ENCODE data around the gene TARS3. TPM values are rescaled to one million over a fixed set of nuclear protein-coding genes. Genes with fewer than 3 reads are reported as not detected.
A peak's percentile ranks its signal among the peaks of the same experiment; 100 is the strongest.

Gene TARS3
- total RNA-seq, 1 experiment from 2014 or later = 12.4 TPM

DNA sequence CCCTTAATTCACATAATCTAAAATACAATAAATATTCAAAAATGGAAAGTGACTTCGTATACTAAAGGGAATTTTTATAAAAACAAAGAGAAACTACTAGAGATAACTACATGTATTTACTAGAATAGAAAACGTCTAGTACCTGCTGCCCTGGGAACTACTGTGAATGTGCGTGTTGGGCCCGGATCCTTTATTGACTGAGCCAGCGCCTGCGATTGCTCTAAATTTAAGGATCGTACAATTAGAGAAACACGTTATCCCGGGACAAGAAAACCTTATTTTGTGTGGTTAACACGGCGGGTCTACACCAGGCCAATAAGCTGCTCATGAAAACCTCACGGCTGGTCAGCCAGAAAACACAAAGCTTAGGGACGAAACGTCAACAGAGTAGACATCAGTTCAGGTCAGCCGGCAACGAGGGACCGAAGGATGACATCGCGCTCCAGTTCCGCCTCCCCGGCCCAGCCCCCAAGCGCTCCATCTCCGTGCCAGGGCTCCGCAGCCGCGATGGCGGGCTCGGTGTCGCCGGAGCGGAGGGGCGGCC lies 72.6 kb downstream of the TARS3 start:
- TF ChIP-seq, protein P1, sequence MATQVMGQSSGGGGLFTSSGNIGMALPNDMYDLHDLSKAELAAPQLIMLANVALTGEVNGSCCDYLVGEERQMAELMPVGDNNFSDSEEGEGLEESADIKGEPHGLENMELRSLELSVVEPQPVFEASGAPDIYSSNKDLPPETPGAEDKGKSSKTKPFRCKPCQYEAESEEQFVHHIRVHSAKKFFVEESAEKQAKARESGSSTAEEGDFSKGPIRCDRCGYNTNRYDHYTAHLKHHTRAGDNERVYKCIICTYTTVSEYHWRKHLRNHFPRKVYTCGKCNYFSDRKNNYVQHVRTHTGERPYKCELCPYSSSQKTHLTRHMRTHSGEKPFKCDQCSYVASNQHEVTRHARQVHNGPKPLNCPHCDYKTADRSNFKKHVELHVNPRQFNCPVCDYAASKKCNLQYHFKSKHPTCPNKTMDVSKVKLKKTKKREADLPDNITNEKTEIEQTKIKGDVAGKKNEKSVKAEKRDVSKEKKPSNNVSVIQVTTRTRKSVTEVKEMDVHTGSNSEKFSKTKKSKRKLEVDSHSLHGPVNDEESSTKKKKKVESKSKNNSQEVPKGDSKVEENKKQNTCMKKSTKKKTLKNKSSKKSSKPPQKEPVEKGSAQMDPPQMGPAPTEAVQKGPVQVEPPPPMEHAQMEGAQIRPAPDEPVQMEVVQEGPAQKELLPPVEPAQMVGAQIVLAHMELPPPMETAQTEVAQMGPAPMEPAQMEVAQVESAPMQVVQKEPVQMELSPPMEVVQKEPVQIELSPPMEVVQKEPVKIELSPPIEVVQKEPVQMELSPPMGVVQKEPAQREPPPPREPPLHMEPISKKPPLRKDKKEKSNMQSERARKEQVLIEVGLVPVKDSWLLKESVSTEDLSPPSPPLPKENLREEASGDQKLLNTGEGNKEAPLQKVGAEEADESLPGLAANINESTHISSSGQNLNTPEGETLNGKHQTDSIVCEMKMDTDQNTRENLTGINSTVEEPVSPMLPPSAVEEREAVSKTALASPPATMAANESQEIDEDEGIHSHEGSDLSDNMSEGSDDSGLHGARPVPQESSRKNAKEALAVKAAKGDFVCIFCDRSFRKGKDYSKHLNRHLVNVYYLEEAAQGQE (IDR thresholded peaks at IDR 0.05; ENCODE audit: insufficient read depth in 1 of 2, low read depth in 2 of 2, low read length in 1 of 2) = no peak
- TF ChIP-seq, protein P2, sequence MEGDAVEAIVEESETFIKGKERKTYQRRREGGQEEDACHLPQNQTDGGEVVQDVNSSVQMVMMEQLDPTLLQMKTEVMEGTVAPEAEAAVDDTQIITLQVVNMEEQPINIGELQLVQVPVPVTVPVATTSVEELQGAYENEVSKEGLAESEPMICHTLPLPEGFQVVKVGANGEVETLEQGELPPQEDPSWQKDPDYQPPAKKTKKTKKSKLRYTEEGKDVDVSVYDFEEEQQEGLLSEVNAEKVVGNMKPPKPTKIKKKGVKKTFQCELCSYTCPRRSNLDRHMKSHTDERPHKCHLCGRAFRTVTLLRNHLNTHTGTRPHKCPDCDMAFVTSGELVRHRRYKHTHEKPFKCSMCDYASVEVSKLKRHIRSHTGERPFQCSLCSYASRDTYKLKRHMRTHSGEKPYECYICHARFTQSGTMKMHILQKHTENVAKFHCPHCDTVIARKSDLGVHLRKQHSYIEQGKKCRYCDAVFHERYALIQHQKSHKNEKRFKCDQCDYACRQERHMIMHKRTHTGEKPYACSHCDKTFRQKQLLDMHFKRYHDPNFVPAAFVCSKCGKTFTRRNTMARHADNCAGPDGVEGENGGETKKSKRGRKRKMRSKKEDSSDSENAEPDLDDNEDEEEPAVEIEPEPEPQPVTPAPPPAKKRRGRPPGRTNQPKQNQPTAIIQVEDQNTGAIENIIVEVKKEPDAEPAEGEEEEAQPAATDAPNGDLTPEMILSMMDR (IDR thresholded peaks at IDR 0.05) = no peak
- no peak; the same call in 1 of the 2 replicates for TF ChIP-seq SIN3A (IDR thresholded peaks at IDR 0.05; ENCODE audit: borderline replicate concordance, insufficient read depth, low read depth, low read length)
- no peak for TF ChIP-seq POLR2AphosphoS5 (IDR thresholded peaks at IDR 0.05; ENCODE audit: low read depth, low read length)
- no peak for TF ChIP-seq TCF7L2 (IDR thresholded peaks at IDR 0.05; ENCODE audit: low read depth, low read length)
- ChIA-PET CTCF (no interaction called here), POLR2A (no interaction called here)
- Histone ChIP-seq H3K27me3 (ENCODE audit: control insufficient read depth, insufficient read depth, low read length) (no peaks in the 10 kb centered on the region), H3K9me3 (ENCODE audit: control insufficient read depth, insufficient read depth, low read depth, low read length) (no peaks in the 10 kb centered on the region), H3K36me3 (ENCODE audit: control insufficient read depth, insufficient read depth, low read length) (peaks cover 20% of the 10 kb centered on the region), H3K4me1 (ENCODE audit: control insufficient read depth, insufficient read depth, low read length) (peaks cover 20% of the 10 kb centered on the region), H3K4me3 (ENCODE audit: low read depth in 2 of 2, low read length in 2 of 2) (peak overlapping the region; percentile 70 to 84), H3K27ac (ENCODE audit: low read length) (peak overlapping the region; percentile 89)
- no peak for DNase-seq (ENCODE audit: low read depth, low spot score)
- no TSS peak for BruUV-seq (replicated peaks)
- peak; percentile 77 for ATAC-seq
- in situ Hi-C loops (cut with HindIII; ENCODE audit: low pct_unique_long_range_greater_than_20kb, low sequenced_read_pairs) (no loop called here), intact Hi-C loops (cut with micrococcal nuclease; ENCODE audit: unreplicated experiment) (no loop called here)

DNA sequence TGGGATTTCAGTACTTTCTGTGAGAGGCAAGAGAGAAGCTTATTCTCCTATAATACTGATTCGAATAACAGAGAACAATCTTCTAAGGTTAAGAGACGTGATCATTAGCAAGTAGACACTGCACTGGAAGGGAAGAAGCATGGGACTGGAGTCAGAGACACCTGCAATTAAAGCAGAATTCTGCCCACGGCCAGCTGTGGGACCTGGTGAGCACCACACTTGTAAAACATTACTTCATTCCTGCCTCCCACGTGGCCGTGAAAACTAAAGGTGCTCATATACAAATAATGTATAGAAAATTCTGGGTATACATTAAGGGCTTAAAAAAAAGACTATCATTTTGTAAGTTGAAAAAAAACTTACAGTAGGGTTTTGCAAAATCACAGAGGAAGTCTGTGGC lies 74.1 kb downstream of the TARS3 start:
- DNase-seq (ENCODE audit: low read depth, low spot score) (no peak), ATAC-seq (no peak)
- peaks cover 34% of the 10 kb centered on the region for H3K36me3 ChIP-seq (ENCODE audit: control insufficient read depth, insufficient read depth, low read length)
- intact Hi-C loops (cut with micrococcal nuclease; ENCODE audit: unreplicated experiment) (no loop called here), in situ Hi-C loops (cut with HindIII; ENCODE audit: low pct_unique_long_range_greater_than_20kb, low sequenced_read_pairs) (no loop called here)
- no peak overlapping the region for H3K4me3 ChIP-seq (ENCODE audit: low read depth in 2 of 2, low read length in 2 of 2)
- no peak overlapping the region for H3K27ac ChIP-seq (ENCODE audit: low read length)
- TF ChIP-seq POLR2AphosphoS5 (IDR thresholded peaks at IDR 0.05; ENCODE audit: low read depth, low read length) (no peak), TCF7L2 (IDR thresholded peaks at IDR 0.05; ENCODE audit: low read depth, low read length) (no peak), SIN3A (IDR thresholded peaks at IDR 0.05; ENCODE audit: borderline replicate concordance, insufficient read depth, low read depth, low read length) (no peak)
- TF ChIP-seq, protein P2 (IDR thresholded peaks at IDR 0.05) = no peak
- TF ChIP-seq, protein P1 (IDR thresholded peaks at IDR 0.05; ENCODE audit: insufficient read depth in 1 of 2, low read depth in 2 of 2, low read length in 1 of 2) = no peak
- POLR2A ChIA-PET = no interaction called here
- no TSS peak for BruUV-seq (replicated peaks)
- H3K4me1 ChIP-seq (ENCODE audit: control insufficient read depth, insufficient read depth, low read length) = peaks cover 20% of the 10 kb centered on the region
- no peaks in the 10 kb centered on the region for H3K9me3 ChIP-seq (ENCODE audit: control insufficient read depth, insufficient read depth, low read depth, low read length)
- CTCF ChIA-PET = no interaction called here
- H3K27me3 ChIP-seq (ENCODE audit: control insufficient read depth, insufficient read depth, low read length) = no peaks in the 10 kb centered on the region

Data from Panc1 (cell line).